ENCODE results near the gene RNF112. TPM values are rescaled to one million over a fixed set of nuclear protein-coding genes. Genes with fewer than 3 reads are reported as not detected.

The RNF112 gene
- total RNA-seq, 1 donor from 2014 or later: 1.1 TPM

- H3K36me3 Mint-ChIP-seq (ENCODE audit: insufficient read depth): no peaks in the 10 kb centered on the region
- DNase-seq (ENCODE audit: low spot score, unreplicated experiment): no peak
- no peak overlapping the region for H3K4me3 Mint-ChIP-seq (ENCODE audit: low read depth)
- peaks cover 15% of the 10 kb centered on the region for H3K27me3 Mint-ChIP-seq
- TF ChIP-seq, protein P1, sequence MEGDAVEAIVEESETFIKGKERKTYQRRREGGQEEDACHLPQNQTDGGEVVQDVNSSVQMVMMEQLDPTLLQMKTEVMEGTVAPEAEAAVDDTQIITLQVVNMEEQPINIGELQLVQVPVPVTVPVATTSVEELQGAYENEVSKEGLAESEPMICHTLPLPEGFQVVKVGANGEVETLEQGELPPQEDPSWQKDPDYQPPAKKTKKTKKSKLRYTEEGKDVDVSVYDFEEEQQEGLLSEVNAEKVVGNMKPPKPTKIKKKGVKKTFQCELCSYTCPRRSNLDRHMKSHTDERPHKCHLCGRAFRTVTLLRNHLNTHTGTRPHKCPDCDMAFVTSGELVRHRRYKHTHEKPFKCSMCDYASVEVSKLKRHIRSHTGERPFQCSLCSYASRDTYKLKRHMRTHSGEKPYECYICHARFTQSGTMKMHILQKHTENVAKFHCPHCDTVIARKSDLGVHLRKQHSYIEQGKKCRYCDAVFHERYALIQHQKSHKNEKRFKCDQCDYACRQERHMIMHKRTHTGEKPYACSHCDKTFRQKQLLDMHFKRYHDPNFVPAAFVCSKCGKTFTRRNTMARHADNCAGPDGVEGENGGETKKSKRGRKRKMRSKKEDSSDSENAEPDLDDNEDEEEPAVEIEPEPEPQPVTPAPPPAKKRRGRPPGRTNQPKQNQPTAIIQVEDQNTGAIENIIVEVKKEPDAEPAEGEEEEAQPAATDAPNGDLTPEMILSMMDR (IDR thresholded peaks at IDR 0.05; ENCODE audit: unreplicated experiment): no peak
- no peaks in the 10 kb centered on the region for H3K4me1 Mint-ChIP-seq (ENCODE audit: low read depth)
- no peak overlapping the region for H3K27ac Mint-ChIP-seq
- no peaks in the 10 kb centered on the region for H3K9me3 Mint-ChIP-seq (ENCODE audit: low read depth)
Measured at GRCh38 chr17:19410091-19410490, 941 bp upstream of the RNF112 start.

- Mint-ChIP-seq H3K4me3 (ENCODE audit: low read depth) (no peak overlapping the region), H3K27me3 (peaks cover 15% of the 10 kb centered on the region), H3K4me1 (ENCODE audit: low read depth) (no peaks in the 10 kb centered on the region), H3K9me3 (ENCODE audit: low read depth) (no peaks in the 10 kb centered on the region), H3K36me3 (ENCODE audit: insufficient read depth) (no peaks in the 10 kb centered on the region), H3K27ac (no peak overlapping the region)
- DNase-seq (ENCODE audit: low spot score, unreplicated experiment): no peak
- TF ChIP-seq, protein P1 (IDR thresholded peaks at IDR 0.05; ENCODE audit: unreplicated experiment): no peak
Measured at GRCh38 chr17:19411631-19412030, 599 bp downstream of the RNF112 start.

- Mint-ChIP-seq H3K36me3 (ENCODE audit: insufficient read depth) (no peaks in the 10 kb centered on the region), H3K4me3 (ENCODE audit: low read depth) (no peak overlapping the region), H3K4me1 (ENCODE audit: low read depth) (no peaks in the 10 kb centered on the region), H3K27ac (no peak overlapping the region), H3K27me3 (peaks cover 15% of the 10 kb centered on the region), H3K9me3 (ENCODE audit: low read depth) (no peaks in the 10 kb centered on the region)
- TF ChIP-seq, protein P1 (IDR thresholded peaks at IDR 0.05; ENCODE audit: unreplicated experiment): no peak
- DNase-seq (ENCODE audit: low spot score, unreplicated experiment): no peak
Measured at GRCh38 chr17:19412510-19412909, 1.5 kb downstream of the RNF112 start.

DNA sequence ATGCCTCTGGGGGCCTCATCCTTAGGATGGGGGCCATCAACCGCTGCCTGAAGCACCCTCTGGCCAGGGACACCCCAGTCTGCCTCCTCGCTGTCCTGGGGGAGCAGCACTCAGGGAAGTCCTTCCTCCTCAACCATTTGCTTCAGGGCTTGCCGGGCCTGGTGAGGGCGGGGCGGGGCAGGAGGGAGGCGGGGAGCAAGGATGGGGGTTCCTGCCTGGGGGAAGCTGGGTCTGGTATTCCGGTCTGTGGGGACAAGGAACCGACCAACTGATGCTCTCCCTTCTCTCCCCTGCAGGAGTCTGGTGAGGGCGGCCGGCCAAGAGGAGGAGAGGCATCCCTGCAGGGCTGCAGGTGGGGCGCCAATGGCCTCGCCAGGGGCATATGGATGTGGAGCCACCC is 2.0 kb downstream of the RNF112 start:
- DNase-seq (ENCODE audit: low spot score, unreplicated experiment): no peak
- H3K36me3 Mint-ChIP-seq (ENCODE audit: insufficient read depth): no peaks in the 10 kb centered on the region

GRCh38 chr17:19413761-19414160 is 2.7 kb downstream of the RNF112 start:
- H3K27ac Mint-ChIP-seq: no peak overlapping the region
- H3K4me3 Mint-ChIP-seq (ENCODE audit: low read depth): no peak overlapping the region
- no peaks in the 10 kb centered on the region for H3K4me1 Mint-ChIP-seq (ENCODE audit: low read depth)
- TF ChIP-seq, protein P1 (IDR thresholded peaks at IDR 0.05; ENCODE audit: unreplicated experiment): no peak
- H3K9me3 Mint-ChIP-seq (ENCODE audit: low read depth): no peaks in the 10 kb centered on the region
- H3K27me3 Mint-ChIP-seq: peaks cover 15% of the 10 kb centered on the region
- no peak for DNase-seq (ENCODE audit: low spot score, unreplicated experiment)
- H3K36me3 Mint-ChIP-seq (ENCODE audit: insufficient read depth): no peaks in the 10 kb centered on the region

More for the DNA sequence above, 2.0 kb downstream of the RNF112 start:
- H3K4me3 Mint-ChIP-seq (ENCODE audit: low read depth): no peak overlapping the region
- TF ChIP-seq, protein P1 (IDR thresholded peaks at IDR 0.05; ENCODE audit: unreplicated experiment): no peak
- H3K27ac Mint-ChIP-seq: no peak overlapping the region
- no peaks in the 10 kb centered on the region for H3K4me1 Mint-ChIP-seq (ENCODE audit: low read depth)
- H3K9me3 Mint-ChIP-seq (ENCODE audit: low read depth): no peaks in the 10 kb centered on the region
- peaks cover 15% of the 10 kb centered on the region for H3K27me3 Mint-ChIP-seq

All from progenitor cell of endocrine pancreas (in vitro differentiated cells).